BLaER1 (cell line): ENCODE measurements around the gene MAP2K6.
A peak's percentile ranks its signal among the peaks of the same experiment; 100 is the strongest.

Experiments used
- H3K27ac ChIP-seq: shearing (Covaris generic); formaldehyde crosslinking; 2 replicates; pipeline ENCODE4 v1.8.1; 2022
- H3K27me3 ChIP-seq: shearing (Covaris generic); formaldehyde crosslinking; 2 replicates; pipeline ENCODE4 v1.8.1; 2022
- H3K36me3 ChIP-seq: shearing (Covaris generic); formaldehyde crosslinking; 2 replicates; pipeline ENCODE4 v1.8.1; 2022
- H3K4me1 ChIP-seq: shearing (Covaris generic); formaldehyde crosslinking; 2 replicates; pipeline ENCODE4 v1.8.1; 2022
- H3K4me2 ChIP-seq: shearing (Covaris generic); formaldehyde crosslinking; 2 replicates; pipeline ENCODE4 v1.8.1; 2022
- H3K4me3 ChIP-seq: shearing (Covaris generic); formaldehyde crosslinking; 2 replicates; pipeline ENCODE4 v1.8.1; 2022
- H3K9ac ChIP-seq: shearing (Covaris generic); formaldehyde crosslinking; 2 replicates; pipeline ENCODE4 v1.8.1; 2022
- H3K9me3 ChIP-seq: shearing (Covaris generic); formaldehyde crosslinking; 2 replicates; pipeline ENCODE4 v1.8.1; 2022
- H4K20me1 ChIP-seq: shearing (Covaris generic); formaldehyde crosslinking; 2 replicates; pipeline ENCODE4 v1.8.1; 2022
- Cebpa-rat ChIP-seq: shearing (Covaris generic); IDR thresholded peaks from 2 replicates; pipeline ENCODE4 v1.8.1; 2022

Gene MAP2K6

GRCh38 chr17:69405096-69405495 is 9.4 kb upstream of the MAP2K6 start:
- H4K20me1 ChIP-seq: no peaks in the 10 kb centered on the region
- no peak for TF ChIP-seq Cebpa-rat
- no peaks in the 10 kb centered on the region for H3K27me3 ChIP-seq
- H3K27ac ChIP-seq: no peak overlapping the region
- no peak overlapping the region for H3K4me3 ChIP-seq
- no peaks in the 10 kb centered on the region for H3K36me3 ChIP-seq
- H3K4me1 ChIP-seq: no peaks in the 10 kb centered on the region
- H3K4me2 ChIP-seq: no peak overlapping the region
- H3K9ac ChIP-seq: no peak overlapping the region
- H3K9me3 ChIP-seq: peaks cover 9% of the 10 kb centered on the region

GRCh38 chr17:69406941-69407340 is 7.6 kb upstream of the MAP2K6 start:
- H3K4me2 ChIP-seq: no peak overlapping the region

GRCh38 chr17:69407759-69408158 is 6.7 kb upstream of the MAP2K6 start:
- Histone ChIP-seq H3K36me3 (no peaks in the 10 kb centered on the region), H3K9ac (no peak overlapping the region), H3K4me2 (no peak overlapping the region), H4K20me1 (no peaks in the 10 kb centered on the region), H3K27ac (no peak overlapping the region), H3K27me3 (no peaks in the 10 kb centered on the region), H3K4me1 (no peaks in the 10 kb centered on the region), H3K4me3 (no peak overlapping the region), H3K9me3 (no peaks in the 10 kb centered on the region)
- TF ChIP-seq Cebpa-rat: no peak

More at GRCh38 chr17:69406941-69407340, 7.6 kb upstream of the MAP2K6 start:
- TF ChIP-seq Cebpa-rat: no peak
- no peaks in the 10 kb centered on the region for H3K36me3 ChIP-seq
- H3K9ac ChIP-seq: no peak overlapping the region
- H3K27me3 ChIP-seq: no peaks in the 10 kb centered on the region
- H3K4me3 ChIP-seq: no peak overlapping the region
- H4K20me1 ChIP-seq: no peaks in the 10 kb centered on the region
- H3K9me3 ChIP-seq: no peaks in the 10 kb centered on the region
- no peaks in the 10 kb centered on the region for H3K4me1 ChIP-seq
- H3K27ac ChIP-seq: no peak overlapping the region

- Histone ChIP-seq H3K36me3 (no peaks in the 10 kb centered on the region), H3K27ac (no peak overlapping the region), H3K27me3 (no peaks in the 10 kb centered on the region), H3K4me1 (peaks cover 4% of the 10 kb centered on the region), H3K4me2 (no peak overlapping the region), H3K9ac (no peak overlapping the region), H3K4me3 (no peak overlapping the region), H4K20me1 (no peaks in the 10 kb centered on the region), H3K9me3 (no peaks in the 10 kb centered on the region)
- TF ChIP-seq Cebpa-rat: no peak
These were observed 3.8 kb upstream of the MAP2K6 start for GRCh38 chr17:69410671-69411070.

- Histone ChIP-seq H3K4me2 (no peak overlapping the region), H3K4me1 (peaks cover 15% of the 10 kb centered on the region), H3K9ac (no peak overlapping the region), H4K20me1 (no peaks in the 10 kb centered on the region), H3K4me3 (no peak overlapping the region), H3K27ac (no peak overlapping the region), H3K36me3 (no peaks in the 10 kb centered on the region), H3K9me3 (no peaks in the 10 kb centered on the region), H3K27me3 (no peaks in the 10 kb centered on the region)
- TF ChIP-seq Cebpa-rat: no peak
These were observed 2.7 kb upstream of the MAP2K6 start for GRCh38 chr17:69411766-69412165.

- peaks cover 20% of the 10 kb centered on the region for H3K4me1 ChIP-seq
- H3K4me2 ChIP-seq: no peak overlapping the region
- H3K4me3 ChIP-seq: no peak overlapping the region
- no peaks in the 10 kb centered on the region for H3K27me3 ChIP-seq
- H3K9ac ChIP-seq: no peak overlapping the region
- no peaks in the 10 kb centered on the region for H4K20me1 ChIP-seq
- H3K36me3 ChIP-seq: no peaks in the 10 kb centered on the region
- H3K27ac ChIP-seq: no peak overlapping the region
- no peak for TF ChIP-seq Cebpa-rat
- H3K9me3 ChIP-seq: no peaks in the 10 kb centered on the region
These were observed 2.2 kb upstream of the MAP2K6 start for GRCh38 chr17:69412251-69412671.

GRCh38 chr17:69415431-69415830 is 934 bp downstream of the MAP2K6 start:
- Histone ChIP-seq H3K27ac (peak overlapping the region; percentile 8; the same call in 1 of the 2 replicates), H3K9me3 (no peaks in the 10 kb centered on the region), H3K36me3 (no peaks in the 10 kb centered on the region), H3K4me3 (peak overlapping the region; percentile 67), H3K4me1 (peaks cover 29% of the 10 kb centered on the region), H4K20me1 (no peaks in the 10 kb centered on the region), H3K4me2 (peak overlapping the region; percentile 81), H3K9ac (peak overlapping the region; percentile 59), H3K27me3 (no peaks in the 10 kb centered on the region)
- no peak for TF ChIP-seq Cebpa-rat

- no peak for TF ChIP-seq Cebpa-rat
- Histone ChIP-seq H4K20me1 (no peaks in the 10 kb centered on the region), H3K4me3 (no peak overlapping the region), H3K27me3 (no peaks in the 10 kb centered on the region), H3K4me2 (peak overlapping the region; percentile 81), H3K36me3 (peaks cover 7% of the 10 kb centered on the region; the same call in 1 of the 2 replicates), H3K9ac (no peak overlapping the region), H3K4me1 (peaks cover 29% of the 10 kb centered on the region), H3K9me3 (peaks cover 13% of the 10 kb centered on the region), H3K27ac (no peak overlapping the region)
These were observed 3.3 kb downstream of the MAP2K6 start for GRCh38 chr17:69417545-69418483.

GRCh38 chr17:69418535-69418934 is 4.0 kb downstream of the MAP2K6 start:
- Histone ChIP-seq H3K27me3 (no peaks in the 10 kb centered on the region), H3K4me2 (no peak overlapping the region), H3K36me3 (peaks cover 7% of the 10 kb centered on the region; the same call in 1 of the 2 replicates), H3K9ac (no peak overlapping the region), H3K27ac (no peak overlapping the region), H4K20me1 (no peaks in the 10 kb centered on the region), H3K9me3 (peaks cover 16% of the 10 kb centered on the region), H3K4me3 (no peak overlapping the region), H3K4me1 (peaks cover 36% of the 10 kb centered on the region)
- TF ChIP-seq Cebpa-rat: no peak

GRCh38 chr17:69423450-69423849 is 9.0 kb downstream of the MAP2K6 start:
- H3K4me1 ChIP-seq: peaks cover 23% of the 10 kb centered on the region
- no peak overlapping the region for H3K27ac ChIP-seq
- H3K36me3 ChIP-seq: peaks cover 7% of the 10 kb centered on the region; the same call in 1 of the 2 replicates
- H3K9me3 ChIP-seq: peaks cover 16% of the 10 kb centered on the region
- H3K27me3 ChIP-seq: no peaks in the 10 kb centered on the region
- no peak for TF ChIP-seq Cebpa-rat
- no peak overlapping the region for H3K4me3 ChIP-seq
- no peaks in the 10 kb centered on the region for H4K20me1 ChIP-seq
- no peak overlapping the region for H3K9ac ChIP-seq
- H3K4me2 ChIP-seq: peak overlapping the region; percentile 61
